Psoas muscle (tissue), 8 donors: Measurements from ENCODE around the gene MT3. TPM values are rescaled to one million over a fixed set of nuclear protein-coding genes. Genes with fewer than 3 reads are reported as not detected.
A peak's percentile ranks its signal among the peaks of the same experiment; 100 is the strongest.

Experiments
- ATAC-seq, 4 donors: fragments of 200-7000 bp; cut with Tn5 transposase; one replicate each; pipeline ENCODE4 v1.9.1; 2020; ENCODE audit warnings: moderate library complexity in 3 of 4, mild to moderate bottlenecking in 2 of 4
- DNase-seq, 2 donors: peaks; one replicate each; pipeline ENCODE4 v3.0.0-alpha.2; 2020
- H3K27ac ChIP-seq: fragments of 200-600 bp; one replicate; pipeline ENCODE4 v1.8.0; 2022
- H3K27me3 ChIP-seq, 3 donors: fragments of 200-600 bp in 1 of 3; one replicate each; pipeline versions ENCODE4 v1.6.1 to v1.8.0; 2013 to 2022; ENCODE audit warnings: low read length in 2 of 3, mild to moderate bottlenecking in 2 of 3, moderate library complexity in 1 of 3; ENCODE audit not compliant: insufficient read depth in 3 of 3
- H3K36me3 ChIP-seq, 2 donors: fragments of 200-600 bp in 1 of 2; one replicate each; pipeline versions ENCODE4 v1.6.1 to v1.8.0; 2013 to 2022; ENCODE audit warnings: low read depth in 1 of 2, mild to moderate bottlenecking in 1 of 2, moderate library complexity in 1 of 2; ENCODE audit not compliant: insufficient read depth in 1 of 2
- H3K4me1 ChIP-seq: fragments of 200-600 bp; one replicate; pipeline ENCODE4 v1.8.0; 2022
- H3K4me3 ChIP-seq: fragments of 200-600 bp; one replicate; pipeline ENCODE4 v1.8.0; 2022; ENCODE audit warnings: mild to moderate bottlenecking
- H3K9me3 ChIP-seq: fragments of 200-600 bp; one replicate; pipeline ENCODE4 v1.8.0; 2022
- CTCF ChIP-seq: fragments of 200-600 bp; IDR thresholded peaks from one replicate; pipeline ENCODE4 v1.8.0; 2022; ENCODE audit warnings: antibody characterized with exemption
- WGBS, 3 donors: extraction: QIAGEN DNeasy Blood & Tissue Kit; methylation state at CpG; one replicate each; pipeline versions ENCODE4 v1.1.6 to v1.1.7; 2013; 5-methylcytosine and 5-hydroxymethylcytosine counted together
- intact Hi-C, 2 donors: fragments of 100-400 bp; cut with DNase I; formaldehyde crosslinking; loops; one replicate each; pipeline versions ENCODE4 v1.11.0 to v1.14.2; 2022
- polyA plus RNA-seq, 3 donors: library from polyadenylated mRNA; stranded (reverse); fragments of 200-250 nt; gene quantifications; one replicate each; pipeline ENCODE4 v1.2.3, GENCODE V29; 2013
- total RNA-seq, 4 donors: library from RNA; stranded (reverse); fragmentation: NEBNext Ultra II Directional in 2 of 4; extraction: Animal tissue kit (Norgen Biotek cat#: 25700) in 2 of 4; gene quantifications; one replicate each; pipeline versions ENCODE4 v1.2.1 to v1.2.4, GENCODE V29; 2021 to 2023
- donor health status: healthy with polysubstance abuse.
- donor health status: DM: no; HTN: no; CAD: no; lungs with moderate emphysema.
- donor health status: Bipolar disorder and iron deficiency.
- donor health status: healthy.
- donor health status: DM: yes; HTN: yes; CAD: no.
- donor health status: DM: no; HTN: no; CAD: no.
- donor health status: DM: no; HTN: no; CAD: no.
- donor health status: DM: yes; HTN: yes; CAD: no.

The MT3 gene
- total and polyA plus RNA-seq, 7 donors: 0.57 to 10.5 (median 4.2) TPM; not detected in 1

- WGBS, 3 donors: 83 to 95% (median 93%) methylated on average over 5 of the region's 5 CpGs
- TF ChIP-seq CTCF: no peak
- no peaks in the 10 kb centered on the region for H3K36me3 ChIP-seq
- DNase-seq (no peak), ATAC-seq (no peak)
- intact Hi-C loops: no loop called here
- no peak overlapping the region for H3K27ac ChIP-seq
- H3K4me3 ChIP-seq: no peak overlapping the region
- peaks cover 0 to 11% (median 3%) of the 10 kb centered on the region in 3 donors for H3K27me3 ChIP-seq
- H3K9me3 ChIP-seq: no peaks in the 10 kb centered on the region
- peaks cover 4% of the 10 kb centered on the region for H3K4me1 ChIP-seq
These were observed 4.9 kb downstream of the MT3 start for GRCh38 chr16:56594292-56594619.

- Histone ChIP-seq H3K9me3 (no peaks in the 10 kb centered on the region), H3K4me3 (no peak overlapping the region), H3K27ac (no peak overlapping the region), H3K36me3 (no peaks in the 10 kb centered on the region), H3K27me3 (no peaks in the 10 kb centered on the region), H3K4me1 (peaks cover 14% of the 10 kb centered on the region)
- peak; percentile 51 for TF ChIP-seq CTCF
- peak in 1 of 2 donors; percentile 28 for DNase-seq
- 31 to 41% (median 32%) methylated on average over 8 of the region's 8 CpGs for WGBS, 3 donors
- intact Hi-C loops: loop anchor here (5.0 kb wide), 5 partner anchors 37 to 102 kb away; partner anchors contain the start of gene MT1A (in 1 of the 2)
- ATAC-seq: peak in 3 of 4 donors; percentile 26 to 34 (median 29)
These were observed 11.2 kb downstream of the MT3 start for GRCh38 chr16:56600398-56600999.

- Histone ChIP-seq H3K36me3 (no peaks in the 10 kb centered on the region), H3K9me3 (no peaks in the 10 kb centered on the region), H3K27ac (no peak overlapping the region), H3K4me3 (no peak overlapping the region), H3K27me3 (no peaks in the 10 kb centered on the region), H3K4me1 (peaks cover 22% of the 10 kb centered on the region)
- ATAC-seq (no peak), DNase-seq (peak in 1 of 2 donors; percentile 19)
- intact Hi-C loops: loop anchor here (5.0 kb wide), 5 partner anchors 36 to 101 kb away; partner anchors contain the start of gene MT1A (in 1 of the 2)
- 60 to 64% (median 62%) methylated on average over 9 of the region's 9 CpGs for WGBS, 3 donors
- no peak for TF ChIP-seq CTCF
These were observed 12.0 kb downstream of the MT3 start for GRCh38 chr16:56601325-56601724.

- 29 to 42% (median 37%) methylated on average over 4 of the region's 4 CpGs for WGBS, 3 donors
- Histone ChIP-seq H3K4me1 (peaks cover 37% of the 10 kb centered on the region), H3K36me3 (no peaks in the 10 kb centered on the region), H3K9me3 (no peaks in the 10 kb centered on the region), H3K27ac (peak overlapping the region; percentile 73), H3K4me3 (no peak overlapping the region), H3K27me3 (no peaks in the 10 kb centered on the region)
- DNase-seq (peak; percentile 45 to 78), ATAC-seq (peak in 3 of 4 donors; percentile 28 to 35 (median 31))
- intact Hi-C loops: loop anchor here (1.0 to 5.0 kb wide), 7 partner anchors 34 to 99 kb away; partner anchors contain the start of gene MT1A (in 1 of the 2)
- peak; percentile 60 for TF ChIP-seq CTCF
These were observed 14.3 kb downstream of the MT3 start for GRCh38 chr16:56603589-56603988.

- Histone ChIP-seq H3K36me3 (no peaks in the 10 kb centered on the region), H3K9me3 (no peaks in the 10 kb centered on the region), H3K4me1 (peaks cover 43% of the 10 kb centered on the region), H3K27me3 (no peaks in the 10 kb centered on the region), H3K4me3 (no peak overlapping the region), H3K27ac (peak overlapping the region; percentile 99)
- ATAC-seq (no peak), DNase-seq (peak in 1 of 2 donors; percentile 46)
- intact Hi-C loops: loop anchor here (5.0 kb wide), 5 partner anchors 32 to 97 kb away; partner anchors contain the start of gene MT1A (in 1 of the 2)
- TF ChIP-seq CTCF: no peak
- 76 to 85% (median 78%) methylated on average over 4 of the region's 4 CpGs for WGBS, 3 donors
These were observed 15.6 kb downstream of the MT3 start for GRCh38 chr16:56604966-56605365.
